Tibial artery (tissue), 4 donors: ENCODE data around the gene DRC3.

Experiments
- DNase-seq, 2 donors: peaks; one replicate each; pipeline ENCODE4 v3.0.0-alpha.2; 2019
- H3K27ac ChIP-seq, 2 donors: fragments of 200-600 bp; sonication (generic) in 1 of 2; 1 replicate in 1 of 2; 2 replicates in 1 of 2; pipeline ENCODE4 v1.5.1; 2018 to 2019; ENCODE audit warnings: mild to moderate bottlenecking in 1 of 2
- H3K27me3 ChIP-seq, 2 donors: fragments of 200-600 bp; sonication (generic) in 1 of 2; one replicate each; pipeline versions ENCODE4 v1.5.1 to v1.6.0; 2016 to 2019
- H3K36me3 ChIP-seq, 3 donors: fragments of 200-600 bp; sonication (generic) in 2 of 3; one replicate each; pipeline ENCODE4 v1.5.1; 2016 to 2019; ENCODE audit warnings: mild to moderate bottlenecking in 2 of 3
- H3K4me1 ChIP-seq, 4 donors: fragments of 200-600 bp; sonication (generic) in 2 of 4; 1 replicate in 3 of 4; 2 replicates in 1 of 4; pipeline ENCODE4 v1.5.1; 2016 to 2019
- H3K4me3 ChIP-seq, 2 donors: fragments of 200-600 bp; sonication (generic) in 1 of 2; 1 replicate in 1 of 2; 2 replicates in 1 of 2; pipeline ENCODE4 v1.5.1; 2018 to 2019; ENCODE audit warnings: mild to moderate bottlenecking in 2 of 2
- H3K9me3 ChIP-seq, 3 donors: fragments of 200-600 bp; sonication (generic) in 1 of 3; one replicate each; pipeline ENCODE4 v1.5.1; 2016 to 2019
- CTCF ChIP-seq, 2 experiments: fragments of 200-600 bp in 1 of 2; fragments of 450-650 bp in 1 of 2; IDR thresholded peaks; one replicate each; pipeline ENCODE4 v1.5.1; 2017 to 2019; ENCODE audit warnings: antibody characterized with exemption in 2 of 2, mild to moderate bottlenecking in 1 of 2, moderate library complexity in 1 of 2
- intact Hi-C: fragments of 100-400 bp; cut with DNase I; formaldehyde crosslinking; loops from one replicate; pipeline ENCODE4 v1.15.0; 2023; ENCODE audit warnings: low total_unique reads

The DRC3 gene

GRCh38 chr17:18014006-18014405 lies 41.3 kb downstream of the DRC3 start:
- H3K4me3 ChIP-seq = no peak overlapping the region
- H3K9me3 ChIP-seq = no peaks in the 10 kb centered on the region
- no peak for TF ChIP-seq CTCF (IDR thresholded peaks at IDR 0.05)
- no peaks in the 10 kb centered on the region for H3K27me3 ChIP-seq
- no peaks in the 10 kb centered on the region for H3K4me1 ChIP-seq
- DNase-seq = no peak
- intact Hi-C loops = no loop called here
- H3K27ac ChIP-seq = no peak overlapping the region
- H3K36me3 ChIP-seq = peaks cover 19 to 64% (median 36%) of the 10 kb centered on the region in 3 donors

- Histone ChIP-seq H3K27me3 (no peaks in the 10 kb centered on the region), H3K4me3 (no peak overlapping the region), H3K4me1 (no peaks in the 10 kb centered on the region), H3K36me3 (peaks cover 19 to 58% (median 29%) of the 10 kb centered on the region in 3 donors), H3K27ac (no peak overlapping the region), H3K9me3 (no peaks in the 10 kb centered on the region)
- no peak for DNase-seq
- TF ChIP-seq CTCF (IDR thresholded peaks at IDR 0.05) = no peak
- intact Hi-C loops = no loop called here
Observed at GRCh38 chr17:18015593-18015992, 42.9 kb downstream of the DRC3 start.

GRCh38 chr17:18016426-18016825 lies 43.8 kb downstream of the DRC3 start:
- no peak for TF ChIP-seq CTCF (IDR thresholded peaks at IDR 0.05)
- Histone ChIP-seq H3K4me3 (no peak overlapping the region), H3K27ac (no peak overlapping the region), H3K27me3 (no peaks in the 10 kb centered on the region), H3K9me3 (no peaks in the 10 kb centered on the region), H3K4me1 (no peaks in the 10 kb centered on the region), H3K36me3 (peaks cover 19 to 58% (median 29%) of the 10 kb centered on the region in 3 donors)
- intact Hi-C loops = no loop called here
- no peak for DNase-seq

GRCh38 chr17:18017958-18018357 lies 45.3 kb downstream of the DRC3 start:
- intact Hi-C loops = no loop called here
- Histone ChIP-seq H3K36me3 (peaks cover 14 to 63% (median 28%) of the 10 kb centered on the region in 3 donors), H3K27me3 (no peaks in the 10 kb centered on the region), H3K27ac (no peak overlapping the region), H3K4me1 (no peaks in the 10 kb centered on the region), H3K9me3 (no peaks in the 10 kb centered on the region), H3K4me3 (no peak overlapping the region)
- DNase-seq = no peak
- TF ChIP-seq CTCF (IDR thresholded peaks at IDR 0.05) = no peak

GRCh38 chr17:18018411-18018921 lies 45.8 kb downstream of the DRC3 start:
- Histone ChIP-seq H3K9me3 (no peaks in the 10 kb centered on the region), H3K4me3 (no peak overlapping the region), H3K27me3 (no peaks in the 10 kb centered on the region), H3K4me1 (no peaks in the 10 kb centered on the region), H3K27ac (no peak overlapping the region), H3K36me3 (peaks cover 14 to 65% (median 28%) of the 10 kb centered on the region in 3 donors)
- TF ChIP-seq CTCF (IDR thresholded peaks at IDR 0.05) = no peak
- intact Hi-C loops = no loop called here
- DNase-seq = no peak

GRCh38 chr17:18019838-18020154 lies 47.1 kb downstream of the DRC3 start:
- DNase-seq = no peak
- Histone ChIP-seq H3K4me1 (no peaks in the 10 kb centered on the region), H3K36me3 (peaks cover 14 to 67% (median 33%) of the 10 kb centered on the region in 3 donors), H3K4me3 (no peak overlapping the region), H3K27ac (no peak overlapping the region), H3K9me3 (no peaks in the 10 kb centered on the region), H3K27me3 (no peaks in the 10 kb centered on the region)
- intact Hi-C loops = loop anchor here (10.0 kb wide), 1 partner anchor 215 kb away; no protein-coding TSS in a partner anchor
- TF ChIP-seq CTCF (IDR thresholded peaks at IDR 0.05) = no peak
